Keratinocyte (primary cell): ENCODE measurements around the gene RHOG.

Experiments used
- EZH2 ChIP-seq: IDR thresholded peaks from one replicate; pipeline ENCODE4 v1.6.1; 2012; ENCODE audit warnings: inconsistent platforms, mild to moderate bottlenecking, low read length, moderate library complexity
- TF ChIP-seq, protein P1 (sequence below), 3 experiments: IDR thresholded peaks in 1 of 3; conservative IDR thresholded peaks in 1 of 3; optimal IDR thresholded peaks in 1 of 3; 2 replicates in 2 of 3; 3 replicates in 1 of 3; pipeline versions ENCODE3 to v1.5.1; 2011; ENCODE audit warnings: low read length in 3 of 3, mild to moderate bottlenecking in 3 of 3, moderate library complexity in 2 of 3, control low read depth in 1 of 3, inconsistent platforms in 1 of 3; ENCODE audit not compliant: insufficient read depth in 2 of 3; ENCODE audit errors: extremely low read depth in 1 of 3

DNA sequence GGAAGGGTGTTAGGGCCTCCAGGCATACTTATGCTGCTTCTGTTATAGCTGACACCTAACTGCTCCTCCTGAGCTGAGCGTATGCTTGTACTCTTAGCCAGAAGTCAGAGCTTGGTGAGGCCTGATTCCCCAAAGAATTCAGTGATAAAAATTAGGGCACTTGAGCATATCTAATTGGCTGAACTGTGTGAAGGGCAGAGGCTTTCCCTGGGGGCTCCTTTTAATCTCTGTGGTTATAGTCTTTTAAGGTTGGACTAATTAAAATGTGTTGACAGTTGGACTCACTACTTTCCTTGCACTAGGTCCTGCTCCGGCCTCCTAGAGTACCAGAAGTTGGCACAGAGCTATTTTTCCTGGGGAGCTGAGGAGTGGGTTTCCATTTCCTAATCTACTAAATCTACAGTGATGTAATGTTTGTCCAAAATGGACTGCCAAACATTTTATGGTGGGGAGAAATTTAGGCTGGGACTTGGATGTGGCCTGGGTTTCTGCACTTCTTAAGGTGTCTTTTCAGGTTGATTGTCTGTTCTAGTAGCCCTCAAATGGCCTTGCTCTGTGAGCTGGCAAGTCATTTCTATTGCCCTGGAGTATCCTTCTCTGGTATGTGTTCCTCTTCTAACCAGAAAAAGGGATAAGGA lies 33.1 kb upstream of the RHOG start:
- TF ChIP-seq, protein P1, sequence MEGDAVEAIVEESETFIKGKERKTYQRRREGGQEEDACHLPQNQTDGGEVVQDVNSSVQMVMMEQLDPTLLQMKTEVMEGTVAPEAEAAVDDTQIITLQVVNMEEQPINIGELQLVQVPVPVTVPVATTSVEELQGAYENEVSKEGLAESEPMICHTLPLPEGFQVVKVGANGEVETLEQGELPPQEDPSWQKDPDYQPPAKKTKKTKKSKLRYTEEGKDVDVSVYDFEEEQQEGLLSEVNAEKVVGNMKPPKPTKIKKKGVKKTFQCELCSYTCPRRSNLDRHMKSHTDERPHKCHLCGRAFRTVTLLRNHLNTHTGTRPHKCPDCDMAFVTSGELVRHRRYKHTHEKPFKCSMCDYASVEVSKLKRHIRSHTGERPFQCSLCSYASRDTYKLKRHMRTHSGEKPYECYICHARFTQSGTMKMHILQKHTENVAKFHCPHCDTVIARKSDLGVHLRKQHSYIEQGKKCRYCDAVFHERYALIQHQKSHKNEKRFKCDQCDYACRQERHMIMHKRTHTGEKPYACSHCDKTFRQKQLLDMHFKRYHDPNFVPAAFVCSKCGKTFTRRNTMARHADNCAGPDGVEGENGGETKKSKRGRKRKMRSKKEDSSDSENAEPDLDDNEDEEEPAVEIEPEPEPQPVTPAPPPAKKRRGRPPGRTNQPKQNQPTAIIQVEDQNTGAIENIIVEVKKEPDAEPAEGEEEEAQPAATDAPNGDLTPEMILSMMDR (optimal IDR thresholded peaks at IDR 0.05 in 1 of 3, IDR thresholded peaks at IDR 0.05 in 1 of 3, conservative IDR thresholded peaks at IDR 0.05 in 1 of 3; ENCODE audit: extremely low read depth in 1 of 3, insufficient read depth in 2 of 3, low read length in 3 of 3): no peak
- no peak for TF ChIP-seq EZH2
